ENCODE results near the gene KRTAP10-4.
"Not testable (repeated sequence)": the region's sequence is repeated elsewhere in the genome, so short reads cannot be mapped to it uniquely, and the experiment has no call there.

Gene KRTAP10-4

GRCh38 chr21:44580231-44580821 lies 6.8 kb downstream of the KRTAP10-4 start, which contains the start of gene KRTAP10-5:
Gene KRTAP10-5 (minus strand): TSS chr21:44580604. CDS start chr21:44580578, 26 bp downstream.
- DNase-seq: not testable (repeated sequence)

GRCh38 chr21:44581158-44581557 lies 7.6 kb downstream of the KRTAP10-4 start:
- no peak for DNase-seq

- DNase-seq: no peak
These were observed 8.5 kb downstream of the KRTAP10-4 start for GRCh38 chr21:44582055-44582454.

GRCh38 chr21:44583089-44583799 lies 9.7 kb downstream of the KRTAP10-4 start:
- DNase-seq: no peak

GRCh38 chr21:44583800-44584147 lies 10.2 kb downstream of the KRTAP10-4 start:
- no peak for DNase-seq

GRCh38 chr21:44585892-44586291 lies 12.4 kb downstream of the KRTAP10-4 start:
- DNase-seq: no peak

- DNase-seq: no peak
These were observed 15.6 kb downstream of the KRTAP10-4 start for GRCh38 chr21:44589094-44589493.

- DNase-seq: no peak
These were observed 16.2 kb downstream of the KRTAP10-4 start for GRCh38 chr21:44589586-44590305.

- no peak for DNase-seq
These were observed 16.8 kb downstream of the KRTAP10-4 start for GRCh38 chr21:44590311-44590721.

- DNase-seq: peak; percentile 73
These were observed 17.6 kb downstream of the KRTAP10-4 start for GRCh38 chr21:44590897-44591800.

- not testable (repeated sequence) for DNase-seq
These were observed 18.2 kb downstream of the KRTAP10-4 start for GRCh38 chr21:44591801-44592130.

GRCh38 chr21:44592446-44593311 lies 19.1 kb downstream of the KRTAP10-4 start, which contains the start of gene KRTAP10-6:
Gene KRTAP10-6 (minus strand): TSS chr21:44592505. CDS start chr21:44592484, 21 bp downstream.
- DNase-seq: no peak

GRCh38 chr21:44593598-44594405 lies 20.3 kb downstream of the KRTAP10-4 start:
- no peak for DNase-seq

- no peak for DNase-seq
These were observed 20.9 kb downstream of the KRTAP10-4 start for GRCh38 chr21:44594406-44594916.

- no peak for DNase-seq
These were observed 22.0 kb downstream of the KRTAP10-4 start for GRCh38 chr21:44595524-44595923.

GRCh38 chr21:44596068-44596725 lies 22.7 kb downstream of the KRTAP10-4 start:
- no peak for DNase-seq

GRCh38 chr21:44598061-44598460 lies 24.5 kb downstream of the KRTAP10-4 start:
- no peak for DNase-seq

- DNase-seq: no peak
These were observed 25.9 kb downstream of the KRTAP10-4 start for GRCh38 chr21:44599264-44600029.

All from NCI-H1694 treated with DMSO at 0.1 percent for 48 hours (cell line).